ENCODE results near the gene MON2. TPM values are rescaled to one million over a fixed set of nuclear protein-coding genes. Genes with fewer than 3 reads are reported as not detected.

Gene MON2
- total and polyA plus RNA-seq, 2 of the 13 experiments (the other 11 are each of a cell fraction or from before 2014, with no cell fraction given) = 10.5 to 24.8 TPM

DNA sequence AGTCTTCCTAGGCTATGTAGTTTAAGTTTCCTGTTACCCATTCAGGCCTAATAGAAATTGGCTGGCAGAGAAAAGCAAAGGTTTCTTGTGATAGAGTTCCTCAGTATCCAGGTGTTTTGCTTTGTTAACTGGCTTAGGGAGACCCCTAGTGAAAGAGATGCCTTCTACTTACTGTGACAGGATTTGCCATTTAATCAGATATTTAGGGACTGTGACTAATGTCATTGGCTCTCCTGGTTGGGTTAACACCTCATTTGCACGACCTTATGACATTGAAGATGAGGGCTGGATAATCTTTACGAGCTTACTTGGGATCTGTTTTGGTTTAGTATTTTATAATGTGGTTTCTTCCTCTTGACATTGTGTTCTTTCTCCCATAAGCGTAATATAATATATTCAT lies 5.8 kb downstream of the MON2 start:
- Histone ChIP-seq H3K27me3 (ENCODE audit: control insufficient read depth in 1 of 2, insufficient read depth in 2 of 2, low read length in 2 of 2) (no peaks in the 10 kb centered on the region; a peak in 1 of 5 replicates), H3K4me3 (replicated peaks in 1 of 3; ENCODE audit: insufficient read depth in 1 of 3, low read depth in 2 of 3, low read length in 3 of 3) (no peak overlapping the region), H3K9me3 (ENCODE audit: low read length) (no peaks in the 10 kb centered on the region), H3K4me1 (ENCODE audit: insufficient read depth, low read length) (peaks cover 13% of the 10 kb centered on the region), H3K79me2 (ENCODE audit: insufficient read depth, low read length) (peaks cover 58% of the 10 kb centered on the region), H3K27ac (ENCODE audit: extremely low read length, insufficient read depth, low read length) (no peak overlapping the region), H3K9ac (ENCODE audit: insufficient read depth, low read depth, low read length) (no peak overlapping the region), H3K36me3 (replicated peaks in 1 of 2; ENCODE audit: control insufficient read depth in 1 of 2, insufficient read depth in 2 of 2, low read length in 2 of 2) (peaks cover 0 to 13% of the 10 kb centered on the region in 2 experiments; a peak in 3 of 5 replicates), H3K4me2 (ENCODE audit: low read depth, low read length) (no peak overlapping the region), H4K20me1 (ENCODE audit: insufficient read depth, low read length) (peaks cover 4% of the 10 kb centered on the region; the same call in 1 of the 2 replicates), H2AFZ (ENCODE audit: low read length) (no peak overlapping the region)
- ChIA-PET POLR2A (no interaction called here), CTCF (ENCODE audit: low intra/inter-chr PET ratio, low total read pairs) (no interaction called here)
- ATAC-seq (no peak), FAIRE-seq (no peak), DNase-seq (ENCODE audit: low spot score) (no peak)
- no TSS peak for BruUV-seq (replicated peaks)
- TF ChIP-seq, protein P1, sequence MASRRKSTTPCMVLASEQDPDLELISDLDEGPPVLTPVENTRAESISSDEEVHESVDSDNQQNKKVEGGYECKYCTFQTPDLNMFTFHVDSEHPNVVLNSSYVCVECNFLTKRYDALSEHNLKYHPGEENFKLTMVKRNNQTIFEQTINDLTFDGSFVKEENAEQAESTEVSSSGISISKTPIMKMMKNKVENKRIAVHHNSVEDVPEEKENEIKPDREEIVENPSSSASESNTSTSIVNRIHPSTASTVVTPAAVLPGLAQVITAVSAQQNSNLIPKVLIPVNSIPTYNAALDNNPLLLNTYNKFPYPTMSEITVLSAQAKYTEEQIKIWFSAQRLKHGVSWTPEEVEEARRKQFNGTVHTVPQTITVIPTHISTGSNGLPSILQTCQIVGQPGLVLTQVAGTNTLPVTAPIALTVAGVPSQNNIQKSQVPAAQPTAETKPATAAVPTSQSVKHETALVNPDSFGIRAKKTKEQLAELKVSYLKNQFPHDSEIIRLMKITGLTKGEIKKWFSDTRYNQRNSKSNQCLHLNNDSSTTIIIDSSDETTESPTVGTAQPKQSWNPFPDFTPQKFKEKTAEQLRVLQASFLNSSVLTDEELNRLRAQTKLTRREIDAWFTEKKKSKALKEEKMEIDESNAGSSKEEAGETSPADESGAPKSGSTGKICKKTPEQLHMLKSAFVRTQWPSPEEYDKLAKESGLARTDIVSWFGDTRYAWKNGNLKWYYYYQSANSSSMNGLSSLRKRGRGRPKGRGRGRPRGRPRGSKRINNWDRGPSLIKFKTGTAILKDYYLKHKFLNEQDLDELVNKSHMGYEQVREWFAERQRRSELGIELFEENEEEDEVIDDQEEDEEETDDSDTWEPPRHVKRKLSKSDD (CRISPR knock-in tag; IDR thresholded peaks at IDR 0.05; ENCODE audit: low read depth) = no peak
- TF ChIP-seq STAG1 (CRISPR knock-in tag; IDR thresholded peaks at IDR 0.05) = peak; percentile 27
- in situ Hi-C loops (cut with HindIII; ENCODE audit: extremely low pct_ligation_motif_present, low pct_unique_long_range_greater_than_20kb) = no loop called here
- intact Hi-C loops (cut with micrococcal nuclease; ENCODE audit: unreplicated experiment) = no loop called here
- 91% methylated on average over 3 of the region's 3 CpGs for WGBS (ENCODE audit: low lambda C conversion rate)

DNA sequence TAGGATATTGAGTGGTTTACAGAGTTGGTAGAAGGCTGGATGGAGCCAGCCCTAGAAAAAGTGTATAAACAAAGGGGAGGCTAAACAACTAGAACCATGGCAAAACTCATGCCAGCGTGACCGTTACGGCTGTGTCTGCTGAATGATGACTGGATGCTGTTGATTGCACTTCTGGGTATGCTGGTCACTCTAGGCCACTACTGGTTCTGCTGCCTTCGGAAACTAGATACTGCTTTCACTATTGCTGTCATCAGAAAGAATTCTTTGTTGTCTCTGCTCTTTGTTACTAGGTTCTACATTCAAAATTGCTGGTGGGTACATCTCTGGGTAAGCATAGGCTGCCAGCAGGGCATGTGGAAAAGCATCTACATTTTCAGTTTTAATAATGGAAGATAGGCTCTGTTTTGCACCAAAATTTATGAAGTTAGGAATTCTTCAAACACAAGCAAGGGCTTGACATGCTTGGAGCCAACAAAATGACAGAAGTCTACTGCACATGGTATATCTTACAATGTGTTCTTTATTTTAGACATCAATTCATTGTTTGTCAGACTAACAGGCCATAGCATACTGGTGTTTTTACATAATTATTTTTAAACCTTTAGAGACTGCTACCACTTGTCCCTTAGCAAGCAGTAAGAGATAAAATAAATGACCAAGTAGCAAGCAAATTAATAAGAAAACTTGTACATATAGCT lies 15.4 kb downstream of the MON2 start:
- Histone ChIP-seq H3K27ac (ENCODE audit: extremely low read length, insufficient read depth, low read length) (no peak overlapping the region), H3K36me3 (replicated peaks in 1 of 2; ENCODE audit: control insufficient read depth in 1 of 2, insufficient read depth in 2 of 2, low read length in 2 of 2) (peaks cover 2 to 10% of the 10 kb centered on the region in 2 experiments; a peak in 3 of 5 replicates), H3K27me3 (ENCODE audit: control insufficient read depth in 1 of 2, insufficient read depth in 2 of 2, low read length in 2 of 2) (no peaks in the 10 kb centered on the region), H3K9me3 (ENCODE audit: low read length) (no peaks in the 10 kb centered on the region), H3K79me2 (ENCODE audit: insufficient read depth, low read length) (peaks cover 22% of the 10 kb centered on the region), H4K20me1 (ENCODE audit: insufficient read depth, low read length) (no peaks in the 10 kb centered on the region), H3K4me1 (ENCODE audit: insufficient read depth, low read length) (peaks cover 12% of the 10 kb centered on the region), H2AFZ (ENCODE audit: low read length) (no peak overlapping the region), H3K4me2 (ENCODE audit: low read depth, low read length) (no peak overlapping the region), H3K9ac (ENCODE audit: insufficient read depth, low read depth, low read length) (no peak overlapping the region), H3K4me3 (replicated peaks in 1 of 3; ENCODE audit: insufficient read depth in 1 of 3, low read depth in 2 of 3, low read length in 3 of 3) (no peak overlapping the region)
- POLR2A ChIA-PET = interaction anchor here (1.6 kb wide), 1 partner anchor 15 kb away, joined by 4 read pairs; the partner anchor contains the start of gene MON2
- WGBS (ENCODE audit: low lambda C conversion rate) = 72% methylated on average over 4 of the region's 4 CpGs
- in situ Hi-C loops (cut with HindIII; ENCODE audit: extremely low pct_ligation_motif_present, low pct_unique_long_range_greater_than_20kb) (no loop called here), intact Hi-C loops (cut with micrococcal nuclease; ENCODE audit: unreplicated experiment) (no loop called here)
- no peak for ATAC-seq
- FAIRE-seq = no peak
- no TSS peak for BruUV-seq (replicated peaks)
- no peak for DNase-seq (ENCODE audit: low spot score)
- CTCF ChIA-PET (ENCODE audit: low intra/inter-chr PET ratio, low total read pairs) = no interaction called here
- TF ChIP-seq ZNF737 (CRISPR knock-in tag; IDR thresholded peaks at IDR 0.05; ENCODE audit: borderline replicate concordance) = no peak
- TF ChIP-seq, protein P2, sequence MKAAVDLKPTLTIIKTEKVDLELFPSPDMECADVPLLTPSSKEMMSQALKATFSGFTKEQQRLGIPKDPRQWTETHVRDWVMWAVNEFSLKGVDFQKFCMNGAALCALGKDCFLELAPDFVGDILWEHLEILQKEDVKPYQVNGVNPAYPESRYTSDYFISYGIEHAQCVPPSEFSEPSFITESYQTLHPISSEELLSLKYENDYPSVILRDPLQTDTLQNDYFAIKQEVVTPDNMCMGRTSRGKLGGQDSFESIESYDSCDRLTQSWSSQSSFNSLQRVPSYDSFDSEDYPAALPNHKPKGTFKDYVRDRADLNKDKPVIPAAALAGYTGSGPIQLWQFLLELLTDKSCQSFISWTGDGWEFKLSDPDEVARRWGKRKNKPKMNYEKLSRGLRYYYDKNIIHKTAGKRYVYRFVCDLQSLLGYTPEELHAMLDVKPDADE (CRISPR knock-in tag; IDR thresholded peaks at IDR 0.05) = no peak
